Activated naive CD4-positive, alpha-beta T cell treated with anti-CD3 and anti-CD28 coated beads, Interleukin-2, amount 50 U/mL, for 16 hours (primary cell): ENCODE results near the gene CDO1.

Experiments used
- DNase-seq: peaks from one replicate; pipeline ENCODE4 v3.0.0-alpha.2; 2020

The CDO1 gene

GRCh38 chr5:115778417-115778816 is 38.0 kb downstream of the CDO1 start:
- DNase-seq: no peak

DNA sequence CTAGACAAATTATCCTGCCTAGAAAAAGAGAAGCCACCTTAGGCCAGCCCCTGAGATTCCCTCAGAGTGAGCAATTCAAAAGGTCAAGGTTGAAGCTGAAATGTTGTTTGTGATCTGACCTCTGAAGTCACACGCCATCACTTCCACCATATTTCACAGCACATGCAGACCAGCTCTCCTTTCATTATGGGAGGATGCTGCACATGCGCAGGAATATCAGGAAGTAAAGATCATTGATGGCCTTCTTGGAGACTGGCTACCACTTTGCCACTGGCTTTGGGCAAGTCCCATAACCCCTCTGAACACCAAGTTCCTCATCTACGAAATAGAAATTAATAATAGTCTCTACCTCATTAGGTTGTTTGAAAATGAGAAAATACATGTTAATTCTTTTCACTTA is 39.5 kb downstream of the CDO1 start:
- no peak for DNase-seq

DNA sequence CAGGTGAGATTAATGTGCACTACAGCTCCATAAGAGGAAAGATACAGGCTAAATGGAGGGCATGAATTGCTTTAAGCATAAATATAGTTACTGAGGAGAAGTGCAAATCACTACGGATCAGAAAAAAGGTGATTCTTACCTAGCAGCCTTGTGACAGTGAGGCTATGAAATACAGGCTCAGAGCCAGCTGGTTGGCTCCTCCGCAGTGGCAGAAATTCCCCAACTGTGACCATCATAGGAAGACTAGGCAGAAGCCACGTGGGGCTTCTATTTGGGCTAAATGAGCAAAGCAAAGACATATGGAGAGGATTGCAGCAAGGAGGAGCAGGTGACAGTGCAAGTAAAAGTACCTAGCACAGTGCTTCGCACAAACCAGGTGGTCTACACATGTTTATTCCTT is 40.5 kb downstream of the CDO1 start:
- DNase-seq: no peak

DNA sequence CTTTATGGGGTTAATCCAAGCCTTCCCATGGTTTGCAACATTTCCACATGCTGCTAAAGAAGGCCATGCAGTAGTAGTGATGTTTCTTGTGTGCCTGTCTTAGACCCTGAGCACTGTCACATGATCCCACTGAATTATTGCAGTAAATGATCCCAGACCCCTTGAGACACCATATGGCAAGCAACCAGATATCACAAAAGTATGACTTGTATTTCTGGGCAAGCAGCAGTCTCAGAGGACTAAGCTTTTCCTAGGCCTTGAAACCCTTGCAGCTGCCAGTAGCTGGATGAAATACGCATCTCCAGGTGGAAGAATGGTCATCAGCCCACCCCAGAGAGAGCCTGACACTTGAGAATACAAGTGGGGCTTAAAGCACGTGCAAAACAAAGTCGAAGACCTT is 41.8 kb downstream of the CDO1 start:
- DNase-seq: no peak

GRCh38 chr5:115772731-115773475 is 43.6 kb downstream of the CDO1 start:
- no peak for DNase-seq

DNA sequence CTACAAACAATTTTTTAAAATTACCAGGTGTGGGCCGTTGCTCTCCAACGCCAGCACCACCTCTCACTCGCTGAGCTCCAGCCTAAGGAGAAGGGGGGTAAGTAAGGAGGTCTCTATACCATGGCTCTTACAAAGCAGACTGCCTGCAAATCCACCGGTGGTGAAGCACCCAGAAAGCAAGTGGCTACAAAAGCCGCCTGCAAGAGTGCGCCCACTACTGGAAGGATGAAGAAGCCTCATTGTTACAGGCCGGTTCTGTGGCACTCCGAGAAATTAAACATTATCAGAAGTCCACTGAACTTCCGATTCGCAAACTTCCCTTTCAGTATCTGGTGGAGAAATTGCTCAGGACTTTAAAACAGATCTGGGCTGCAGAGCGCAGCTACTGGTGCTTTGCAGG is 46.0 kb downstream of the CDO1 start:
- no peak for DNase-seq

DNA sequence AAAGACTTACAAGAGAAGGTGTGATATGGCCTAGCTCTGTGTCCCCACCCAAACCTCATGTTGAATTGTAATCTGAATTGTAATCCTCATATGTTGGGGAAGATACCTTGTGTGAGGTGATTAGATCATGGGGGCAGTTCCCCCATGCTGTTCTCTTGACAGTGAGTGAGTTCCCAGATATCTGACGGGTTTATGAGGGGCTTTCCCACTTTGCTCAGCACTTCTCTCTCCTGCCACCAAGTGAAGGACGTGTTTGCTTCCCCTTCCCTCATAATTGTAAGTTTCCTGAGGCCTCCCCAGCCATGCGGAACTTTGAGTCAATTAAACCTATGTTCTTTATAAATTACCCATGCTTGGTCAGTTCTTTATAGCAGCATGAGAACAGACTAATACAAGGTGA is 49.0 kb downstream of the CDO1 start:
- DNase-seq: no peak

- no peak for DNase-seq
Observed at GRCh38 chr5:115766608-115767007, 49.9 kb downstream of the CDO1 start.

DNA sequence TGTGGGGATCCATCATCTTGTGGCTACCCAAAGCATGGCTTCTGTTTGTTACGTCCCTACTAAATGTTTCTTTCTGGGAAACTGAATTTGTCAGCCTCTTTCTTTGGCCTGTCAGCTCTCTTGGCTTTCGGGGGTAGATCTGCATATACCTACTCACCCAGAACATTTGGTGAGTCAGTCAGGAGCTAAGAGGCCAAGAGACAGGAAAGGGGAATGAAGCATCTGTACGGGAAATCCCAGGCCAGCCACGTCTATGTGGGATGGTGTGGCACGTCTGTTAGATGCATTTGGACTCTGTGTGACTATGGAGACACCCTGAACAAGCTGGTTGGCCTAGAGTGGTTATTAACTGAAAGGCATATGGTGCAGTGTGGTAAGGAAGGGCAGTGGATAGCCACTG is 58.1 kb downstream of the CDO1 start:
- DNase-seq: no peak

GRCh38 chr5:115755675-115756074 is 60.8 kb downstream of the CDO1 start:
- DNase-seq: no peak
